Measurements from ENCODE around the gene ANGEL1. TPM values are rescaled to one million over a fixed set of nuclear protein-coding genes. Genes with fewer than 3 reads are reported as not detected.

ANGEL1 gene
- total RNA-seq (ENCODE audit: low replicate concordance), result 3.9 and 4.9 TPM in 2 replicates

GRCh38 chr14:76812422-76813383 lies at the start of gene ANGEL1:
ANGEL1 (minus strand) TSS chr14:76812882; CDS start chr14:76812827, 55 bp downstream.

GRCh38 chr14:76826122-76826521 lies 13.4 kb upstream of the ANGEL1 start, which contains the start of gene LRRC74A:
LRRC74A (plus strand) TSS chr14:76826408; CDS start chr14:76826698, 290 bp downstream.

GRCh38 chr14:76761136-76761959 lies 51.3 kb downstream of the ANGEL1 start, which contains the start of gene VASH1:
VASH1 (plus strand) TSS chr14:76761468; CDS start chr14:76762822, 1,354 bp downstream.

Other genes with a start within 250 kb of the ANGEL1 start
- 2.8 and 3.8 TPM in 2 replicates for gene VASH1, start 51.4 kb downstream of the ANGEL1 start, total RNA-seq (ENCODE audit: low replicate concordance)
- gene LRRC74A, start 13.5 kb upstream of the ANGEL1 start, total RNA-seq (ENCODE audit: low replicate concordance), result not detected in 2 replicates
- 19.2 and 25.9 TPM in 2 replicates for gene IRF2BPL, start 215.8 kb upstream of the ANGEL1 start, total RNA-seq (ENCODE audit: low replicate concordance)

All from smooth muscle cell of the coronary artery (primary cell).